IMR-90 (cell line): ENCODE results near the gene WAC. TPM values are rescaled to one million over a fixed set of nuclear protein-coding genes. Genes with fewer than 3 reads are reported as not detected.

Source experiments
- ATAC-seq: fragments of 200-7000 bp; cut with Tn5 transposase; 2 replicates; pipeline ENCODE4 v1.9.1; 2020; ENCODE audit warnings: low read depth, mild to moderate bottlenecking, moderate library complexity
- BruUV-seq: library from RNA; stranded (reverse); fragments of 400-500 nt; replicated peaks from 2 replicates; lab custom pipeline; 2021; lab: Mats Ljungman, UMichigan
- CTCF ChIA-PET: fragments of 300-600 bp; formaldehyde crosslinking; extraction: SDS; loops from one replicate; lab custom pipeline; 2021; ENCODE audit warnings: antibody characterized with exemption; lab: Yijun Ruan, JAX
- POLR2A ChIA-PET: fragments of 300-600 bp; sonication (Branson Sonifier 250); formaldehyde crosslinking; loops from one replicate; lab custom pipeline; 2022; ENCODE audit warnings: antibody characterized with exemption; ENCODE audit not compliant: unreplicated experiment; lab: Charles Lee
- DNase-seq: peaks from one replicate; pipeline ENCODE4 v3.0.0; 2013
- H2AFZ ChIP-seq: replicated peaks from 2 replicates; pipeline ENCODE3; 2013; ENCODE audit warnings: low read length, mild to moderate bottlenecking; ENCODE audit not compliant: poor library complexity
- H2AK5ac ChIP-seq: 2 replicates; pipeline ENCODE4 v1.6.1; 2013; ENCODE audit warnings: low read depth, low read length, inconsistent platforms
- H2AK9ac ChIP-seq: replicated peaks from 2 replicates; pipeline ENCODE3; 2013; ENCODE audit warnings: mild to moderate bottlenecking, low read depth, low read length, moderate library complexity; ENCODE audit not compliant: poor library complexity
- H2BK120ac ChIP-seq: 2 replicates; pipeline ENCODE4 v1.6.1; 2013; ENCODE audit warnings: low read depth, low read length, inconsistent platforms
- H2BK15ac ChIP-seq: 3 replicates; pipeline ENCODE4 v1.6.1; 2013; ENCODE audit warnings: low read depth, low read length, inconsistent platforms
- H2BK20ac ChIP-seq: 2 replicates; pipeline ENCODE4 v1.6.1; 2013; ENCODE audit warnings: low read depth, mild to moderate bottlenecking, inconsistent platforms, low read length, moderate library complexity
- H2BK5ac ChIP-seq: 2 replicates; pipeline ENCODE4 v1.6.1; 2013; ENCODE audit warnings: mild to moderate bottlenecking, low read depth, low read length, inconsistent platforms; ENCODE audit not compliant: poor library complexity, severe bottlenecking
- H3K14ac ChIP-seq: replicated peaks from 2 replicates; pipeline ENCODE4 v1.6.1; 2013; ENCODE audit warnings: low read depth, low read length, inconsistent platforms
- H3K18ac ChIP-seq: 2 replicates; pipeline ENCODE4 v1.6.1; 2013; ENCODE audit warnings: low read depth, low read length, control low read depth
- H3K23ac ChIP-seq: 2 replicates; pipeline ENCODE4 v1.6.1; 2013; ENCODE audit warnings: low read depth, low read length, inconsistent platforms
- H3K27ac ChIP-seq: 2 replicates; pipeline ENCODE4 v1.5.1; 2013; ENCODE audit warnings: mild to moderate bottlenecking, control low read depth, low read length; ENCODE audit not compliant: insufficient read depth
- H3K27me3 ChIP-seq: 2 replicates; pipeline ENCODE4 v1.6.1; 2013; ENCODE audit warnings: low read length; ENCODE audit not compliant: control insufficient read depth, insufficient read depth
- H3K36me3 ChIP-seq: 2 replicates; pipeline ENCODE4 v1.6.1; 2013; ENCODE audit warnings: low read length, mixed read lengths; ENCODE audit not compliant: control insufficient read depth, insufficient read depth
- H3K4ac ChIP-seq: 2 replicates; pipeline ENCODE4 v1.6.1; 2013; ENCODE audit warnings: low read depth, low read length, inconsistent platforms
- H3K4me1 ChIP-seq: 2 replicates; pipeline ENCODE4 v1.6.1; 2013; ENCODE audit warnings: low read length, mixed read lengths; ENCODE audit not compliant: control insufficient read depth, insufficient read depth
- H3K4me2 ChIP-seq: 2 replicates; pipeline ENCODE4 v1.6.1; 2013; ENCODE audit warnings: low read depth, mild to moderate bottlenecking, control low read depth, low read length, moderate library complexity
- H3K4me3 ChIP-seq: 2 replicates; pipeline ENCODE4 v1.5.1; 2013; ENCODE audit warnings: low read depth, mild to moderate bottlenecking, control low read depth, low read length, moderate library complexity; ENCODE audit not compliant: insufficient read depth
- H3K56ac ChIP-seq: 2 replicates; pipeline ENCODE4 v1.6.1; 2013; ENCODE audit warnings: low read length, inconsistent platforms; ENCODE audit not compliant: insufficient read depth; ENCODE audit errors: extremely low read depth
- H3K79me1 ChIP-seq, 2 experiments: 2 replicates each; pipeline ENCODE4 v1.6.1; 2013; ENCODE audit warnings: low read length in 2 of 2, inconsistent platforms in 1 of 2, low read depth in 1 of 2
- H3K9ac ChIP-seq: 2 replicates; pipeline ENCODE4 v1.6.1; 2013; ENCODE audit warnings: low read depth, low read length, control low read depth
- H3K9me1 ChIP-seq: 2 replicates; pipeline ENCODE4 v1.6.1; 2013; ENCODE audit warnings: low read length, inconsistent platforms; ENCODE audit not compliant: insufficient read depth
- H3K9me3 ChIP-seq: 2 replicates; pipeline ENCODE4 v1.6.1; 2013; ENCODE audit warnings: low read length; ENCODE audit not compliant: control insufficient read depth, insufficient read depth
- H4K20me1 ChIP-seq: 2 replicates; pipeline ENCODE4 v1.6.1; 2013; ENCODE audit warnings: low read length, inconsistent platforms; ENCODE audit not compliant: insufficient read depth
- H4K5ac ChIP-seq: 2 replicates; pipeline ENCODE4 v1.6.1; 2013; ENCODE audit warnings: mild to moderate bottlenecking, low read depth, low read length, control low read depth
- H4K8ac ChIP-seq, 2 experiments: 2 replicates each; pipeline ENCODE4 v1.6.1; 2013; ENCODE audit warnings: low read depth in 2 of 2, low read length in 2 of 2, control low read depth in 1 of 2, inconsistent platforms in 1 of 2
- H4K91ac ChIP-seq: 2 replicates; pipeline ENCODE4 v1.6.1; 2013; ENCODE audit warnings: low read depth, low read length, inconsistent platforms; ENCODE audit not compliant: insufficient read depth
- BHLHE40 ChIP-seq: fragments of 150-350 bp; IDR thresholded peaks from 2 replicates; pipeline ENCODE4 v1.6.1; 2016; ENCODE audit warnings: mild to moderate bottlenecking, low read depth, low read length
- CEBPB ChIP-seq: IDR thresholded peaks from 2 replicates; pipeline ENCODE4 v1.6.1; 2012; ENCODE audit warnings: low read depth, low read length, improper control_type of control experiment
- CHD1 ChIP-seq: IDR thresholded peaks from 2 replicates; pipeline ENCODE4 v1.6.1; 2012; ENCODE audit warnings: low read depth, low read length, improper control_type of control experiment
- FOS ChIP-seq: fragments of 150-350 bp; IDR thresholded peaks from 2 replicates; pipeline ENCODE4 v1.6.1; 2016; ENCODE audit warnings: low read depth, low read length
- MAZ ChIP-seq: IDR thresholded peaks from 2 replicates; pipeline ENCODE4 v1.6.1; 2012; ENCODE audit warnings: low read depth, mild to moderate bottlenecking, low read length, improper control_type of control experiment, moderate library complexity, borderline replicate concordance
- MXI1 ChIP-seq: IDR thresholded peaks from 2 replicates; pipeline ENCODE4 v1.6.1; 2012; ENCODE audit warnings: low read depth, mild to moderate bottlenecking, low read length, moderate library complexity, borderline replicate concordance
- NFE2L2 ChIP-seq: fragments of 150-350 bp; IDR thresholded peaks from 2 replicates; pipeline ENCODE4 v1.6.1; 2016; ENCODE audit warnings: low read depth, mild to moderate bottlenecking, low read length
- POLR2A ChIP-seq: IDR thresholded peaks from 2 replicates; pipeline ENCODE4 v1.6.1; 2012; ENCODE audit warnings: mild to moderate bottlenecking, low read depth, low read length
- RFX5 ChIP-seq: IDR thresholded peaks from 2 replicates; pipeline ENCODE4 v1.8.0; 2012; ENCODE audit warnings: low read depth, mild to moderate bottlenecking, low read length, moderate library complexity
- dilution Hi-C: fragments of 300-500 bp; cut with HindIII; formaldehyde crosslinking; loops from one replicate; pipeline ENCODE4 v1.14.3; 2018; ENCODE audit warnings: low sequenced_read_pairs; ENCODE audit not compliant: unreplicated experiment
- in situ Hi-C: fragments of 300-500 bp; cut with MboI; formaldehyde crosslinking; loops from 3 replicates; pipeline ENCODE4 v1.14.3; 2019; ENCODE audit warnings: low sequenced_read_pairs, inconsistent platforms, mixed read lengths
- intact Hi-C: fragments of 100-400 bp; cut with micrococcal nuclease; formaldehyde crosslinking; loops from 2 replicates; pipeline ENCODE4 v1.10.0; 2022
- polyA plus RNA-seq, 3 experiments: library from polyadenylated mRNA; depleted of rRNA; stranded (reverse); fragments of >200 nt; gene quantifications; 2 replicates each; pipeline ENCODE4 v1.2.3, GENCODE V29; 2012; ENCODE audit warnings: low replicate concordance in 1 of 3
- total RNA-seq: library from RNA; depleted of rRNA; stranded (reverse); fragments of >200 nt; gene quantifications from 2 replicates; pipeline ENCODE4 v1.2.3, GENCODE V29; 2012
- TF ChIP-seq, protein P1 (sequence below): fragments of 150-350 bp; IDR thresholded peaks from 2 replicates; pipeline ENCODE4 v1.6.1; 2017; ENCODE audit warnings: mild to moderate bottlenecking, antibody characterized with exemption, low read length, low read depth

WAC gene
- total and polyA plus RNA-seq, 2 of the 4 experiments (the other 2 are of a cell fraction) = 39.6 to 52.2 TPM

DNA sequence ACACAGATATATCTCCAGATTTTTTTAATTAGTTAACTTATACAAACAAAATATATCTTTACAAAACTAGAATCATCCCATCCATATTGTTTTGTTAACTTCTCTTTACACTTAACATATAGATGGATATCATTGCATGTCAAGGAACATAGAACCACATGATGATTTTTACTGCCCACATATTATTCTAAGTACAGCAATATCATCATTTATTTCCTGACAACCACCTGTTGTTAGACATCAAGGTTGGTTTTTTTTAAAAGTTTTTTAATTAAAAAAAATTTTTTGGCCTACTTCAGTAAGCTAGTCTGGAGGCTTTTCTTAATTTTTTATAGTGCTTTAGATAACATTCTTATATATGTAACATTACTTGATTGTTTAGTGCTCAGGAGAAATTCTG, 105.5 kb downstream of the WAC start:
- H4K8ac ChIP-seq = no peak overlapping the region
- no TSS peak for BruUV-seq
- DNase-seq = no peak
- no peaks in the 10 kb centered on the region for H3K79me1 ChIP-seq
- H3K36me3 ChIP-seq = no peaks in the 10 kb centered on the region
- H3K9me3 ChIP-seq = no peaks in the 10 kb centered on the region
- H3K14ac ChIP-seq = no peak overlapping the region
- no peak overlapping the region for H2BK120ac ChIP-seq
- H3K4me3 ChIP-seq = no peak overlapping the region
- H3K18ac ChIP-seq = no peak overlapping the region
- no peak overlapping the region for H2AK5ac ChIP-seq
- no peak for ATAC-seq
- H3K4me1 ChIP-seq = no peaks in the 10 kb centered on the region
- no peaks in the 10 kb centered on the region for H4K20me1 ChIP-seq
- H3K23ac ChIP-seq = no peak overlapping the region
- no peak overlapping the region for H3K56ac ChIP-seq
- no peak overlapping the region for H2BK15ac ChIP-seq
- H2BK5ac ChIP-seq = no peak overlapping the region
- in situ Hi-C loops = no loop called here
- H3K27ac ChIP-seq = no peak overlapping the region
- no peak overlapping the region for H4K91ac ChIP-seq
- H3K9ac ChIP-seq = no peak overlapping the region
- POLR2A ChIA-PET = no interaction called here
- H3K27me3 ChIP-seq = peaks cover 22% of the 10 kb centered on the region
- no peak overlapping the region for H3K4me2 ChIP-seq
- H3K4ac ChIP-seq = no peak overlapping the region
- H3K9me1 ChIP-seq = no peaks in the 10 kb centered on the region
- CTCF ChIA-PET = no interaction called here
- H4K5ac ChIP-seq = no peak overlapping the region
- dilution Hi-C loops = no loop called here
- no peak overlapping the region for H2AFZ ChIP-seq
- TF ChIP-seq POLR2A (no peak), MXI1 (no peak), NFE2L2 (no peak), MAZ (no peak), CHD1 (no peak), BHLHE40 (no peak), RFX5 (no peak), FOS (no peak), CEBPB (no peak)
- TF ChIP-seq, protein P1, sequence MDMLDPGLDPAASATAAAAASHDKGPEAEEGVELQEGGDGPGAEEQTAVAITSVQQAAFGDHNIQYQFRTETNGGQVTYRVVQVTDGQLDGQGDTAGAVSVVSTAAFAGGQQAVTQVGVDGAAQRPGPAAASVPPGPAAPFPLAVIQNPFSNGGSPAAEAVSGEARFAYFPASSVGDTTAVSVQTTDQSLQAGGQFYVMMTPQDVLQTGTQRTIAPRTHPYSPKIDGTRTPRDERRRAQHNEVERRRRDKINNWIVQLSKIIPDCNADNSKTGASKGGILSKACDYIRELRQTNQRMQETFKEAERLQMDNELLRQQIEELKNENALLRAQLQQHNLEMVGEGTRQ = no peak
- H2BK20ac ChIP-seq = no peak overlapping the region
- no peak overlapping the region for H2AK9ac ChIP-seq
- intact Hi-C loops = no loop called here
